HG03066 (cell line): ENCODE results near the gene BOLA1.
"Not testable (repeated sequence)": the region's sequence is repeated elsewhere in the genome, so short reads cannot be mapped to it uniquely, and the experiment has no call there.

Experiments
- ATAC-seq: cut with Tn5 transposase; IDR thresholded peaks from one replicate; pipeline ENCODE4 v1.9.1; 2021; ENCODE audit warnings: low read depth; ENCODE audit not compliant: unreplicated experiment

BOLA1 gene

DNA sequence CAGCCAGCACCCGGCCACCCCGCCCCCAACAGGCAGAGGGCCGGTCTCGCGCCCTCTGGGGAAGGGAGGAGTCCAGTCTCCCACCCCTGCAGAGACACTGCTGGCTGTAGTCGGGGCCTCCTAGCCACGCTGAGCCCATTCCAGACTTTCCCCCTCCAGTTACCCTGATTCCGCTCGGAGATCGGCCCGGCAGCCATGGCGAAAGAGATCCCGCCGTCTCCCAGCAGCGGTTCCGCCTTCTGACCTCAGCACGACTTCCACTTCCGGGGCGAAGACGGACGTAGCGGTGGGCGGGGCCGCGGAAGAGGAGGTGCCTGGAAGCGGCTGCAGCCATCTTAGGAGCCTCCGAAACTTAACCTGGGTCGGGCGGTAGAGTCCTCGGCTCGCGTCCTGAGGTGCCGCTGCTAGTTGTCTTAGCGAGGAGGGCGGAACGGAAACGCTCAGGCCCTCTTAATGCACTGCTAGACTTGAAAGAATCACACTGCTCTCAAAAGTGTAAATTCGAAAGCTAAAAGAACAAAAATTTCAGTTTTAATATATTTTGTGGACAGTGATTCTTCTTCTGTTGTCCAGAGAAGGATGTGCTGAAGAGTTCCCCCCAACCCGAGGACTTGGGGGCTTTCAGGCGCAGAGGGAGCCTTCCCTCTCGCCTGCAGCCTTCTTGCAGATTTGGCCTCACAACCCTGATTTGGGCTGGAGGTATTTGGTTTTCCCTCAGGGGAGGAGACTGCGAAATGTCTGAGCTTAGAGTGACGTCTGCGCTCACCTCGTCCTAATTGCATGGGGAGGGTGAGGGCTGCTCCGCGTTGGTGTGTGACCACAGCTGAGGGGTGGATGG is 28.4 kb downstream of the BOLA1 start, which contains the start of gene SF3B4:
TSS of gene SF3B4 (minus strand) at position 241 of the 838 bp plus-strand sequence. CDS start at position 197, 44 bp downstream.
- peak; percentile 94 for ATAC-seq

DNA sequence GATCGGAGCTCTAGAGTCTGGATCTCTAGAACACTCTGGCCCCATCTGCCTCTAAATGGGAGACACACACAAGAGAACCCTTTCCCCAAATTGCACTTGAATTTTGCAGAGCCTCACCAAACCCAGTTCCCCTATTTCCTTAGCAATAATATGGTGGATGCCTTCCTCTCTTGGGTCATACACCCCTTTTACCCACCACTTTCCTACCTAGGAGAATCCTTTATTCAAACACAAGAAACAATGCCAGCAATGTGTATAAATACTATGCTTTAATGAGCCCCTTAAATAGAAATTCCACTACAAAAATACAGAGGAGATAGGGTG is 29.0 kb downstream of the BOLA1 start:
- no peak for ATAC-seq

DNA sequence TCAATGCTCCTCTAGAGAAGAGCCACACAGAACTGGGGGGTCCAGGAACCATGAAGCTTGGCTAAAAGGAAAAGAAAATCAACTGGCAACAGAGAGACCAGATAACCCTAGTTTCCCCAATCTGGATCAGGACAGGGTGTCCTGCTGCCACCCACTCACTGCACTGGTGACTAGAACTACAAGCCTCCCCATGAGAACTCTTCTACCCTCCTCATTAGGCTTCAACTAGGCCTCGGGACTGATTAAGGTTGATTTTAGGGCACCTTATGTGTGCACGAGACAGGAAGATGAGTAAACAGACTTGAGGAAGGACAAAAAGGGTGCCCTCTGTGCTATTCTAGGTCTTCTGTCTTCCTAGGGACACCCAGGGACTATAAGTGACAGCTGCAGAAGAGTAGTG is 30.5 kb downstream of the BOLA1 start:
- no peak for ATAC-seq

DNA sequence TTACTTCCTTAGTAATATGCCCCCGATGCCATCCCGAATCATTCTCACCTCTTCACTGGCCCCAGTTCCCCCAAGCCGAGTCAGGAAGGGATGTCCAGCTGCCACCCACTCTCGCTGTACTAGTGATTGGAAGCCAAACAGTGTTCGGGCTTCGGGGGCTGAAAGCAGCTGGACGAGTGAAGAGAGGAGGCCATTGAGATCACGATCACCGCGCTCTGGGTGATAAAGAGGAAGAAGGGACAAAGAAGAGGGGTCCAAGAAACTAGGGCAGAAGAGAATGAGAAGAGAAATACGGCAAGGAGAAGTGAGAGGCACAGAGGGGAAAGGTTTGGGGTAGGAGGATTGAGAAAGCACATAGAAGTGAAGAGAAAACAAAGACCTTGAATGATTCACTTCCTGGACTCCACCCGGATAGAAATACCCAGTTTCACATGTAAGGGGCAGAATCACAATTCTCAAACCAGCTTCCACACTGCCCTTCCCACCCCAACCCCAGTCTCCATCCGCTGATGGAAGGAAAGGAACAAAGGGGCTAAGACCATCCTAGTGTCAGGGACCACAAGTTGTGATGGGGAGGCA is 31.9 kb downstream of the BOLA1 start:
- ATAC-seq: no peak

DNA sequence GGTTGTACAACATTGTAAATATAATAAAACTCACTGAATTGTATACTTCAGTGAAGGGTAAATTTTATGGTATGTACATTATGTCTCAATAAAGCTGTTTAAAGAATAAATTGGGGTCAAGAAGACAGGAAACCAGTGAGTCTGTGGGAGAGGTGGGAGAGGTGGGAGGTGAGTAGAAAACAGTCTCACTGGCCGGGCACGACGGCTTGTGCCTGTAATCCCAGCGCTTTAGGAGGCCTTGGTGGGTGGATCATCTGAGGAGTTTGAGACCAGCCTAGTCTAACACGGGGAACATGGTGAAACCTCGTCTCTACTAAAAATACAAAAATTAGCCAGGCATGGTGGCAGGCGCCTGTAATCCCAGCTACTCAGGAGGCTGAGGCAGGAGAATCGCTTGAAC is 33.1 kb downstream of the BOLA1 start:
- ATAC-seq: no peak

DNA sequence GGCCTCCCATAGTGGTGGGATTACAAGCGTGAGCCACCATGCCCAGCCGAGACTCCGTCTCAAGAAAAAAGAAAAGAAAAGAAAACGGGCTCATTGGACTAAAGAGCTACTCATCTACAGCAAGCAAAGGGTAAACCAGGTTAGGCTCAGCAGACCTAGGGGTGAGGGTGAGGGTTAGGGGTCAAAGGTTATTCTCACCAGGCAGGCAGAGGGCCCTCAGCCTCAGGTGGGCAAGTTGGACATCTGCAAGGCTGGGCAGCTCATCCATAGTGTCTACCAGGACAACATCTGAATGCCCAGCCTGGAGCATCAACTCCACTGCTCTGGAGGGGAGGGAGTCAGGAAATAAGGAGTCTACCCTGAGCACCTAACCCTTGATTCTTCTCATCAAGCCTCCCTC is 33.8 kb downstream of the BOLA1 start:
- ATAC-seq: no peak

DNA sequence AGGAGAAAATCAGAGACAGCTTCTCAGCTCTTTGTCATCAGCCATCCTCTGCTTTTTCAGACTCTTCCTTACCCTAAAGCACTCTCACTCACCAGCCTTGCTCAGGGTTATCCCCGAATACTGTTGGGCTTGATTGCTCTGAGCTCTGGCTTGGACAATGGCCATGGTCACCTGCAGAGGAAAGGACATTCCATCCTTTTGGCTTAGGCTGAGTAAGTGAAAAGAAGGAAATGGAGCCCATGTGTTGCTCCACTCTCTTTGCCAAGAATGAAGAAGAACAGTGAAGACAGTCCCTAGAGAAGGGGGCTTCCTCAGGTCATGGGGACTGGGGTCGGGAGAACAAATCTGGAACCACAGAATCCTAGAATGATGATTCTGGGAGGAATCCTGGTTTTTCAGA is 35.0 kb downstream of the BOLA1 start:
- ATAC-seq: no peak

DNA sequence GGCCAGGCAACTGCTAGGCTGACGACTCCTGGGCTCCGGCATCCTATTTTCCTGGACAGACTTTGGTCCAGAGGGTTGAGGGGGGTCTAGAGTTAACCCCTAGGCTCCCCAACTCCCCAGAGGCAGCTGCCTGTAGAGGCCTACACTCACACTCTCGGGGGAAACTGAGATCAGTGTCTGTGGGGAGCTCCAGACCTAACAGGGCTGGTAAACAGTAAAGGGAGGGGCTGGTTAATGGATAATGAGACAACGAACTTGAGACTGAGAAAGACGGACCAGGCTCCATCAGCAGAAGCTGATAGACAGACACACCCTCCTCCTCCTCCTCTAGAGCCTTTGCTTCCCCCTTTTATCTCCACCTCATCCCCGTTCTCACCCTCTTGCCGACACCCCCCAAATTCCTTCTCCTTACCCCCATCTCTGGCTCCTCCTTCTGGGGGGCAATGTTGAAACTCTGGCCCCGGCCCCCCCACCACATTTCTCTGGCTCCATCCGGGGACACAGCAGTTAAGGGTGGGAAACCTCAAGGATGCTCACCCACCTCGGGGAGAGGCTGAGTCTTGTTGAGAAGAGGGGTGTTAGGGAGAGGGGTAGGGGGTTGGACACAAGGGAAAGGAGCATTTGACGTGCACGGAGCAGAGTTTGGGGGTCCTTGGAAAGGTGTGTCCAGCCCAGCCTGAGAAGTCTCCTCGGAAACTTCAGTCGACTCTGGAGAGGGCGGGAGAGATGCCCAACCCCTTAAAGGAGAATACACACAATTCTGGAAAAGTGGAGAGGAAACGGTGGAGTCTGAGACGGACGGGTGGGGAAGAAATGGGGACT is 37.0 kb downstream of the BOLA1 start, which contains the start of gene MTMR11:
TSS of gene MTMR11 (minus strand) at position 710 of the 822 bp plus-strand sequence. CDS start at position 478, 232 bp downstream.
- no peak for ATAC-seq

DNA sequence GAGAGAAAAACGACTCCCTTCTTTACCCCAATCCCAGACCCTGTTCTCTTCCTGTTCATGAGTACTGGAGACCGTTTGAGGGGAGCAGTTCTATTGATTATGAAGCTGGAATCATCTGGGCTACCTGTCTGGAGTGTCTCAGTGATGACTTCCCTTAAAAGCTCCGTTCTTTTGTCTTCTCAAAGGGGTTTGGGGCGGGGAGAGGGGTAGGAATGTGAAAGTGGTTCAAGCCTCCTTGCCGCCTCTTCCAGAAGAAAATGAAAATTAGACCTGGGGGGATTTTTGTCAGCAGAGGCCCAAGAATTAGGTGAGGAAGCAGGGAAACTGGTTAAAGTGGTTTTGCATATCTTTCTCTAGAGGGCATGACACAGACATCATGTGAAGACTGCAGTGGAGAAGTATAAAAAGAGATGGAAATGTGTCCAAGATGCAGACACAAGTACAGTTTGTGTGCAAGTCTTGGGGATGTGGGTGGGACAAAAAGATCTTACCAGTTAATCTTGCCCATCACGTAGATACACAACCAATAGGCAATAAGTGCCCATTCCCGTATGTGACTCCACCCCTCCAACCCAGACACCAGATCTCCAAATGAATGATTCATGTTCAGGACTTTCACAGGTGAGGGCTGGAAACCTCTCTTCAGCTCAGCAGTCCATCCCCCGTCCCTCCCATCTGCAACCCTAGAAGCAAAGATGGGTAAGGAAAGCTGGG is 37.8 kb downstream of the BOLA1 start:
- ATAC-seq: no peak

DNA sequence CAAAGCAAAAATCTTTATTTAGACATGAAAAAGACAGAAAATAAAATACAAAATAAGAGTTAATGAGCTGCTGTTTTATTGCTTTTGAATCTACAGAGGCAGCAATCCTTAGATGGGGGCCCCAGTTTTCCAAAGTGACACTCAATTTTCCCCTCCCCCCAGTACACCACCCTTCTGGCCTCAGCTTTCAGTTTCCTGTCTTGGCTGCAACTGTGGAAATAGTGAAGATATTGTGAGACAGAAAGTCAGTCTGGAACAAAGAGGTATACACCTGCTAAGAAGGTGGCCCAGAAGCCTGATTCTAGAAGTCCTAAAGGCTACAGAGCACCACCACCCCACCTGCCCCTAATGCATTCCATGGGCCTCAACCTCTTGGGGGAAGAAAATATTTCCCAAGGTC is 38.4 kb downstream of the BOLA1 start:
- ATAC-seq: no peak

DNA sequence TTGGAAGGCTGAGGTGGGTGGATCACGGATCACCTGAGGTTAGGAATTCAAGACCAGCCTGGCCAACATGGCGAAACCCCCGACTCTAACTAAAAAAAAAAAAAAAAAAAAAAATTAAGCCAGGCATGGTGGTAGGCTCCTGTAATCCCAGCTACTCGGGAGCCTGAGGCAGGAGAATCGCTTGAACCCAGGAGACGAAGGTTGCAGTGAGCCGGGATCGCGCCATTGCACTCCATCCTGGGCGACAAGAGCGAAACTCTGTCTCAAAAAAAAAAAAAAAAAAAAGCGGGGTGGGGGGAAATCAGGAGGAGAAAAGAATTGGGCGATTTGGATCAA is 39.3 kb downstream of the BOLA1 start:
- ATAC-seq: not testable (repeated sequence)

DNA sequence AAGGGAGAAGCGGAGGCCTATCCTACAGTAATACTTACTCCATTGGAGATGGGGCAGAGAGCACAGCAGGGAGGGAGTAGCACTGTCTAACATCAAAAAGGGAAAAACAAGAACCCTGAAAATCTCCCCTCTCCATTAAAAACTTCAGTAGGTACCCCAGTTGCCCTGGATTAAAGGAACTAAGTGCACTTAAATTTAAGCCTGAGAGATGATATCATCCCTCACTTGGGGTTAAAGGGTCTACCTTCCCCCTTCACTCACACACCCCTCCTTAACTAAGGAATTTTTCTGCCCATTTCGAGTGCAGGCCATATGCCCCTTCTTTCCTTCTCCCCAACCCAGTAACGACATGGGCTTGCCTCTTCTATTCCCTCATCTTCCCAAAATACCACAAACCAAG is 41.1 kb downstream of the BOLA1 start:
- no peak for ATAC-seq

DNA sequence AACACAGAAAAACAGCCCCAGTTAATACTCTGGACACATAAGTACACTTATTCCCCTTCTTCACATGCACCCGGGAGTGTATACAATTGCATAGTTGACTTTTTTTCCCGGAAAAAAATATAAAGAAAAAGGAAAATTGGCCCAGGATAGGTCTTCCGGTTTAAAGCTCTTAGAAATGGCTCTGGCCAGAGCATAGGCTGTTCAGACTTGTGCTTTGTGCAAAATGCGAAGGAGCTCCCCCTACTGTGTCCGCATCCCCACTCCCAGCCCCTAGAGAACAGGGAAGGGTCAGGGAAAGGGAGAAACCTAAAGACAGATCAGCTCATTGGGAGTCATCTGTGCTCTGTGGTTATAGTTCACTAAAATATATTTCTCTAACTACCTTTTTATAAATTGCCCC is 42.8 kb downstream of the BOLA1 start:
- no peak for ATAC-seq

DNA sequence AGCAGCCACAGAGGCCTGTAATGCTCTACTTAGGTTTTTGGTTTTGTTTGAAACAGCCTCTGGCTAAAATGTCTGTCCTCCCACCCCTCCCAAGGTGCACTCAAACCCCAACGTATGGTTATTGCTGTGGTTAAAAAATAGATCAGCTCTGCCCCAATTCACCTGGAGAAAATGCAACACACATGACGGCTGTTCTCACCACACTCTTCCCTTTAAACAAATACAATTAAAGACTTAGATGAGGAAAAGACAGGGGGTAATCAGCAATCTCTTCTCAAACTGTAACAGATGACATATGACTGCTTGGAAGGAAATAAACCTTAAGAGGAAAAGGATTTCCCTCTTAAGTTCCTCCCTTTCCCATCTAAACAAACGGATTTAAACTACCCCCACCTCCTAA is 43.5 kb downstream of the BOLA1 start:
- ATAC-seq: no peak

DNA sequence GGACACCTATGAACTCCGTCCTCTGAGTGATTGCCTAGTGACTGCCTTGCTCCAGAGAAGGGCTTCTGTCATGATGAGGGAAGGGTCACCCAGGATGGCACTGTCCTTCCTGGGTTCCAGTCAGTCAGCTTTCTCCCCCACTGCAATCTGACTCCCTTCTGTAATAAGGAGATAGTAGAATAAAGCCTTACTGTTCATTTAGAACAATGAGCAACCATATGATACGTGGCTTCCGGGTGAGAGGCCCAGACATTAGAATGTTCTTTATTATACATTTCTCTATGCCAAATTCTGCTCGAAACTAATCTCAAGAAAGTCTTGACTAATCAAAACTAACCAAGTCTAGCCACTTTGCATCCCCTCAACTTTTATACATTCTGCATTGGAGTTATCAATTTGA is 45.8 kb downstream of the BOLA1 start:
- no peak for ATAC-seq

DNA sequence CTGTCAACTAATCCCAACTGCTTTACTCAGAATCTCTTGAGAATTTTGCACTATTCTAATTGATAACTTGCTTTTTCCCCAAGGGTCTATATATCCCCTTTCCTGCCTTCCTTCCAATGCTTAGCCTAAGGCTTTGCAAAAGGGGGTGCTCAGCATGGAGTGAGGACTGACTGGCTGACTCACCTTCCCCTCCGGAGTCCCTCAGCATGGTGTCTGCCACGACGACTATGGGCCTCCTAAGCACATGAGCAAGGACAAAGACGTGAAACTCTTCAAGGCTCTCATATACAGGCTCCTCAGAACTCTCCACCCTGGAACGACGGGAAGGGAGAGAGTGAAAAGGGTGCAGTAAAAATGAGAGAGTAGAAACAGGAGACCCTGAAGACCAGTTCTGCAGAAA is 50.5 kb downstream of the BOLA1 start:
- no peak for ATAC-seq
